ENCODE measurements around the gene PCSK5.

- TF ChIP-seq CTCF (conservative IDR thresholded peaks at IDR 0.05; ENCODE audit: low read length) (no peak), EZH2phosphoT487 (IDR thresholded peaks at IDR 0.05; ENCODE audit: borderline replicate concordance, low read depth, low read length) (no peak)
Measured at GRCh38 chr9:75892216-75892911, 1.9 kb downstream of the PCSK5 start.

Measured in OCI-LY7 (cell line).